H1 (cell line): ENCODE results near the gene MRPS18C. TPM values are rescaled to one million over a fixed set of nuclear protein-coding genes. Genes with fewer than 3 reads are reported as not detected.

Experiments
- CTCF ChIA-PET: fragments of 300-600 bp; sonication (Branson Sonifier 250); formaldehyde crosslinking; loops from one replicate; lab custom pipeline; 2021; ENCODE audit not compliant: partially characterized antibody; lab: Charles Lee
- POLR2A ChIA-PET: fragments of 300-600 bp; sonication (Branson Sonifier 250); formaldehyde crosslinking; loops from one replicate; lab custom pipeline; 2021; ENCODE audit warnings: inconsistent platforms; ENCODE audit not compliant: partially characterized antibody; lab: Charles Lee
- DNase-seq, 2 experiments: peaks; one replicate each; pipeline versions ENCODE4 v3.0.0 to v3.0.0-alpha.2; 2010 to 2022; ENCODE audit warnings: low spot score in 2 of 2, low read depth in 1 of 2, mixed read lengths in 1 of 2
- FAIRE-seq: peaks from 2 replicates; lab custom pipeline; 2011; peaks lifted over from hg19 to GRCh38; lab: Jason Lieb, UNC
- H2AFZ ChIP-seq: 2 replicates; pipeline ENCODE4 v1.8.1; 2012; ENCODE audit warnings: low read length, inconsistent platforms
- H2AK5ac ChIP-seq: 2 replicates; pipeline ENCODE4 v1.6.1; 2013; ENCODE audit warnings: low read depth, low read length
- H2BK120ac ChIP-seq: replicated peaks from 2 replicates; pipeline ENCODE3; 2013; ENCODE audit warnings: low read depth, low read length, inconsistent platforms
- H2BK12ac ChIP-seq: 2 replicates; pipeline ENCODE4 v1.6.1; 2013; ENCODE audit warnings: low read depth, low read length
- H2BK15ac ChIP-seq: 2 replicates; pipeline ENCODE4 v1.6.1; 2013; ENCODE audit warnings: low read length
- H2BK20ac ChIP-seq: 2 replicates; pipeline ENCODE4 v1.6.1; 2013; ENCODE audit warnings: low read length
- H2BK5ac ChIP-seq: 2 replicates; pipeline ENCODE4 v1.6.1; 2013; ENCODE audit warnings: low read depth, low read length
- H3K14ac ChIP-seq: 2 replicates; pipeline ENCODE4 v1.6.1; 2013; ENCODE audit warnings: inconsistent platforms; ENCODE audit not compliant: insufficient read length
- H3K18ac ChIP-seq: 2 replicates; pipeline ENCODE4 v1.6.1; 2013; ENCODE audit warnings: low read length; ENCODE audit errors: extremely low read depth
- H3K23ac ChIP-seq: 2 replicates; pipeline ENCODE4 v1.6.1; 2013; ENCODE audit warnings: inconsistent platforms; ENCODE audit not compliant: insufficient read length
- H3K23me2 ChIP-seq: 2 replicates; pipeline ENCODE4 v1.6.1; 2013; ENCODE audit warnings: low read depth, low read length
- H3K27ac ChIP-seq: 2 replicates; pipeline ENCODE4 v1.6.1; 2011; ENCODE audit warnings: low read depth, low read length, inconsistent platforms
- H3K27me3 ChIP-seq, 4 experiments: replicated peaks in 1 of 4; 1 replicate in 1 of 4; 2 replicates in 3 of 4; pipeline versions ENCODE4 v1.6.1 to v1.8.1; 2011 to 2013; ENCODE audit warnings: low read length in 3 of 4, mild to moderate bottlenecking in 3 of 4, inconsistent platforms in 2 of 4, mixed read lengths in 2 of 4, moderate library complexity in 1 of 4; ENCODE audit not compliant: control insufficient read depth in 3 of 4, insufficient read depth in 3 of 4; ENCODE audit errors: extremely low read depth in 1 of 4
- H3K36me3 ChIP-seq, 4 experiments: 2 replicates each; pipeline versions ENCODE4 v1.6.1 to v1.8.1; 2011 to 2013; ENCODE audit warnings: mild to moderate bottlenecking in 4 of 4, low read length in 3 of 4, moderate library complexity in 2 of 4, control low read depth in 1 of 4, inconsistent platforms in 1 of 4; ENCODE audit not compliant: insufficient read depth in 4 of 4, control insufficient read depth in 2 of 4
- H3K4ac ChIP-seq: replicated peaks from 2 replicates; pipeline ENCODE3; 2013; ENCODE audit warnings: low read length, low read depth, mixed read lengths, inconsistent platforms; ENCODE audit not compliant: insufficient read length
- H3K4me1 ChIP-seq, 4 experiments: replicated peaks in 1 of 4; 1 replicate in 1 of 4; 2 replicates in 3 of 4; pipeline versions ENCODE4 v1.6.1 to v1.8.1; 2011 to 2013; ENCODE audit warnings: low read length in 3 of 4, inconsistent platforms in 2 of 4, mixed read lengths in 1 of 4; ENCODE audit not compliant: insufficient read depth in 4 of 4, control insufficient read depth in 3 of 4
- H3K4me2 ChIP-seq, 2 experiments: 2 replicates each; pipeline versions ENCODE4 v1.6.1 to v1.8.1; 2011 to 2013; ENCODE audit warnings: low read depth in 2 of 2, low read length in 2 of 2, control low read depth in 1 of 2, inconsistent platforms in 1 of 2, mild to moderate bottlenecking in 1 of 2; ENCODE audit not compliant: insufficient read depth in 1 of 2
- H3K4me3 ChIP-seq, 4 experiments: fragments of 200-600, 300-600 bp in 1 of 4; sonication (generic), shearing (Covaris generic), sonication (Bioruptor Twin) in 1 of 4; 2 replicates each; pipeline versions ENCODE4 v1.5.1 to v1.8.1; 2011 to 2016; ENCODE audit warnings: low read length in 4 of 4, low read depth in 3 of 4, control low read depth in 2 of 4, inconsistent platforms in 2 of 4, mild to moderate bottlenecking in 2 of 4, mixed read lengths in 1 of 4, moderate library complexity in 1 of 4; ENCODE audit not compliant: insufficient read depth in 2 of 4; ENCODE audit errors: extremely low read depth in 1 of 4
- H3K56ac ChIP-seq: replicated peaks from 2 replicates; pipeline ENCODE3; 2013; ENCODE audit warnings: low read depth, mild to moderate bottlenecking, mixed read lengths, low read length, inconsistent platforms; ENCODE audit not compliant: insufficient read length
- H3K79me1 ChIP-seq: 2 replicates; pipeline ENCODE4 v1.6.1; 2013; ENCODE audit warnings: low read depth, low read length, control low read depth
- H3K79me2 ChIP-seq, 2 experiments: 2 replicates each; pipeline versions ENCODE4 v1.6.1 to v1.8.1; 2012 to 2013; ENCODE audit warnings: low read length in 2 of 2, mild to moderate bottlenecking in 2 of 2, inconsistent platforms in 1 of 2; ENCODE audit not compliant: insufficient read depth in 2 of 2, control insufficient read depth in 1 of 2
- H3K9ac ChIP-seq, 4 experiments: replicated peaks in 1 of 4; 1 replicate in 1 of 4; 2 replicates in 3 of 4; pipeline versions ENCODE4 v1.6.1 to v1.8.1; 2011 to 2013; ENCODE audit warnings: low read depth in 3 of 4, low read length in 3 of 4, control low read depth in 2 of 4, mild to moderate bottlenecking in 2 of 4, moderate library complexity in 2 of 4, inconsistent platforms in 1 of 4; ENCODE audit errors: extremely low read depth in 1 of 4
- H3K9me3 ChIP-seq, 2 experiments: 2 replicates each; pipeline versions ENCODE4 v1.6.1 to v1.8.1; 2012 to 2013; ENCODE audit warnings: mild to moderate bottlenecking in 2 of 2, moderate library complexity in 2 of 2, control low read depth in 1 of 2, inconsistent platforms in 1 of 2, low read depth in 1 of 2, low read length in 1 of 2, mixed read lengths in 1 of 2; ENCODE audit not compliant: insufficient read depth in 2 of 2
- H4K20me1 ChIP-seq, 2 experiments: replicated peaks in 1 of 2; 2 replicates each; pipeline versions ENCODE3 to v1.8.1; 2011 to 2013; ENCODE audit warnings: inconsistent platforms in 2 of 2, low read length in 2 of 2, mild to moderate bottlenecking in 1 of 2; ENCODE audit not compliant: insufficient read depth in 2 of 2, control insufficient read depth in 1 of 2
- H4K5ac ChIP-seq: 2 replicates; pipeline ENCODE4 v1.6.1; 2013; ENCODE audit warnings: low read length, low read depth, mixed read lengths, inconsistent platforms; ENCODE audit not compliant: insufficient read length
- H4K8ac ChIP-seq: 2 replicates; pipeline ENCODE4 v1.8.0; 2013; ENCODE audit warnings: mild to moderate bottlenecking, moderate library complexity, low read length, inconsistent platforms; ENCODE audit not compliant: insufficient read depth; ENCODE audit errors: extremely low read depth
- H4K91ac ChIP-seq: replicated peaks from 2 replicates; pipeline ENCODE3; 2013; ENCODE audit warnings: low read length, mixed read lengths, inconsistent platforms; ENCODE audit not compliant: insufficient read length
- KDM4A ChIP-seq: IDR thresholded peaks from one replicate; pipeline ENCODE4 v1.7.1; 2012; ENCODE audit warnings: low read depth, mild to moderate bottlenecking, moderate library complexity, low read length, inconsistent platforms; ENCODE audit not compliant: severe bottlenecking
- KDM5A ChIP-seq: fragments of 200-600 bp; IDR thresholded peaks from 2 replicates; pipeline ENCODE4 v1.7.1; 2012; ENCODE audit warnings: mild to moderate bottlenecking, low read length, inconsistent platforms, mixed read lengths
- SP1 ChIP-seq: IDR thresholded peaks from 2 replicates; pipeline ENCODE4 v1.6.1; 2011; ENCODE audit warnings: low read depth, low read length
- WGBS, 2 experiments: shearing (Covaris generic) in 1 of 2; methylation state at CpG; one replicate each; pipeline versions ENCODE4 v1.1.6 to v1.1.7; 2013 to 2015; ENCODE audit warnings: low lambda C conversion rate in 2 of 2, mixed read lengths in 2 of 2, inconsistent platforms in 1 of 2, low coverage in 1 of 2, missing lambda C conversion rate in 1 of 2; ENCODE audit not compliant: insufficient replicate concordance in 2 of 2, insufficient coverage in 1 of 2, insufficient read length in 1 of 2; ENCODE audit errors: extremely low coverage in 1 of 2, missing lambda C conversion rate in 1 of 2; 5-methylcytosine and 5-hydroxymethylcytosine counted together
- polyA plus RNA-seq, 7 experiments: library from polyadenylated mRNA; depleted of rRNA in 3 of 7; stranded (reverse) in 5 of 7; unstranded in 2 of 7; fragments of >200 nt in 5 of 7; fragments of 200-250 nt in 2 of 7; gene quantifications; 1 replicate in 5 of 7; 2 replicates in 1 of 7; 4 replicates in 1 of 7; pipeline versions ENCODE4 v1.2.1 to v1.2.3, GENCODE V29; 2011 to 2013; ENCODE audit warnings: missing spikeins in 2 of 7, mixed read lengths in 2 of 7
- total RNA-seq: library from RNA; stranded (reverse); fragmentation: NEBNext Ultra II Directional; extraction: Animal tissue kit (Norgen Biotek cat#: 25700); gene quantifications from 2 replicates; pipeline ENCODE4 v1.2.1, GENCODE V29; 2021

Gene MRPS18C
- total and polyA plus RNA-seq, 2 of the 8 experiments (the other 6 are each of a cell fraction or from before 2014, with no cell fraction given): 22.6 to 50.3 TPM

GRCh38 chr4:83456184-83456501, 285 bp downstream of the MRPS18C start:
- ChIA-PET CTCF (interaction anchor here (1.0 kb wide), 1 partner anchor 95 kb away, joined by 5 read pairs; no protein-coding TSS in a partner anchor), POLR2A (interaction anchor here (1.0 to 1.2 kb wide), 3 partner anchors 8 to 175 kb away, joined by 3 to 9 read pairs (median 5); no protein-coding TSS in a partner anchor)
- H4K5ac ChIP-seq: peak overlapping the region; percentile 33
- H2BK20ac ChIP-seq: no peak overlapping the region
- no peaks in the 10 kb centered on the region for H3K9me3 ChIP-seq
- peak overlapping the region; percentile 85 to 99 (median 93) for H3K4me3 ChIP-seq
- H4K8ac ChIP-seq: no peak overlapping the region; the same call in 1 of the 2 replicates
- H3K9ac ChIP-seq: peak overlapping the region; percentile 88 to 98 (median 90)
- H3K18ac ChIP-seq: no peak overlapping the region; the same call in 1 of the 2 replicates
- H2BK12ac ChIP-seq: peak overlapping the region; percentile 50; the same call in 1 of the 2 replicates
- peaks cover 0 to 3% (median 0%) of the 10 kb centered on the region in 4 experiments; a peak in 2 of 7 replicates for H3K4me1 ChIP-seq
- H2BK5ac ChIP-seq: peak overlapping the region; percentile 96; the same call in 1 of the 2 replicates
- no peak for DNase-seq
- H3K23me2 ChIP-seq: no peaks in the 10 kb centered on the region
- H3K23ac ChIP-seq: no peak overlapping the region
- H3K79me1 ChIP-seq: peaks cover 3% of the 10 kb centered on the region; the same call in 1 of the 2 replicates
- peaks cover 0 to 32% of the 10 kb centered on the region in 2 experiments; a peak in 3 of 4 replicates for H3K79me2 ChIP-seq
- peaks cover 0 to 1% of the 10 kb centered on the region in 2 experiments for H4K20me1 ChIP-seq
- no peak overlapping the region for H3K14ac ChIP-seq
- peaks cover 0 to 39% (median 3%) of the 10 kb centered on the region in 4 experiments; a peak in 4 of 8 replicates for H3K36me3 ChIP-seq
- FAIRE-seq: no peak
- H3K56ac ChIP-seq: peak overlapping the region; percentile 9
- TF ChIP-seq KDM5A: peak; percentile 17; the same call in 1 of the 2 replicates
- no peak for TF ChIP-seq KDM4A
- TF ChIP-seq SP1: peak; percentile 5; the same call in 1 of the 2 replicates
- WGBS, 2 experiments: 0% methylated on average over 7 of the region's 7 CpGs; no CpG with 5 or more reads in 1 of the 2 experiments
- H3K4ac ChIP-seq: no peak overlapping the region
- H2BK15ac ChIP-seq: no peak overlapping the region
- no peak overlapping the region for H2BK120ac ChIP-seq
- H4K91ac ChIP-seq: no peak overlapping the region
- H2AK5ac ChIP-seq: no peak overlapping the region
- H3K27me3 ChIP-seq: no peaks in the 10 kb centered on the region
- H2AFZ ChIP-seq: peak overlapping the region; percentile 77; the same call in 1 of the 2 replicates
- H3K27ac ChIP-seq: peak overlapping the region; percentile 91
- H3K4me2 ChIP-seq: peak overlapping the region; percentile 57 to 71
